ENCODE results near the gene CTBP2.

GRCh38 chr10:125169279-125169678, 8.9 kb upstream of the CTBP2 start:
- TF ChIP-seq CTCF (IDR thresholded peaks at IDR 0.05) (no peak), POLR2A (IDR thresholded peaks at IDR 0.05) (no peak)
